RWPE1 (cell line): ENCODE measurements around the gene ZDHHC8.

Experiments
- CTCF ChIA-PET: fragments of 350-600 bp; sonication (Branson Sonifier 250); formaldehyde crosslinking; extraction: SDS; loops from one replicate; lab custom pipeline; 2021; lab: Yijun Ruan, JAX
- POLR2A ChIA-PET: fragments of 400-600 bp; formaldehyde crosslinking; extraction: SDS; loops from one replicate; lab custom pipeline; 2020; ENCODE audit warnings: antibody characterized with exemption; ENCODE audit not compliant: low non-redundant PET; lab: Yijun Ruan, JAX
- DNase-seq: peaks from one replicate; pipeline ENCODE4 v3.0.0; 2012; ENCODE audit warnings: low spot score
- H3K27ac ChIP-seq: fragments of 450-650 bp; 2 replicates; pipeline ENCODE4 v1.5.1; 2017
- TF ChIP-seq, protein P1 (sequence below): fragments of 450-650 bp; conservative IDR thresholded peaks from 2 replicates; pipeline ENCODE4 v1.5.1; 2017; ENCODE audit warnings: low read depth, mild to moderate bottlenecking

The ZDHHC8 gene

DNA sequence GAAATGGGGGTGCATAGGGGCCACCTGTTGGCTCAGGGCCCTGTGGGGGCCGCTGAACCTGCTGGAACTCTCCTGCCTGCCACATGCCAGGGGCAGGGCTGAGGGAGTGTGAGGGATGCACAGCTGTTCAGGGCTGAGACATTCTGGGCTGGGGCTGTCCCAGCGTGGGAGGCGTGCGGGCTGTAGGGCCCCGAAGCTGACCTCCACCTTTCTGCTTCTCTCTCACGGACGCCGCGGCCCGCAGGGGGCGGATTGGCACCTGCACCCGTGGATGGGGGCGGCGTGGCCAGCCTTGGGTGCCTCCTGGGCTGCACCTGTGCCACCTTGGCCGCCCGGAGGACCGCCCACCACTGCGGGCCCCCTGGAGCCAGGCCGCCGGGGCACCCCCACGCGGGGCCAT, 15.2 kb downstream of the ZDHHC8 start:
- no peak overlapping the region for H3K27ac ChIP-seq
- no peak for DNase-seq
- TF ChIP-seq, protein P1, sequence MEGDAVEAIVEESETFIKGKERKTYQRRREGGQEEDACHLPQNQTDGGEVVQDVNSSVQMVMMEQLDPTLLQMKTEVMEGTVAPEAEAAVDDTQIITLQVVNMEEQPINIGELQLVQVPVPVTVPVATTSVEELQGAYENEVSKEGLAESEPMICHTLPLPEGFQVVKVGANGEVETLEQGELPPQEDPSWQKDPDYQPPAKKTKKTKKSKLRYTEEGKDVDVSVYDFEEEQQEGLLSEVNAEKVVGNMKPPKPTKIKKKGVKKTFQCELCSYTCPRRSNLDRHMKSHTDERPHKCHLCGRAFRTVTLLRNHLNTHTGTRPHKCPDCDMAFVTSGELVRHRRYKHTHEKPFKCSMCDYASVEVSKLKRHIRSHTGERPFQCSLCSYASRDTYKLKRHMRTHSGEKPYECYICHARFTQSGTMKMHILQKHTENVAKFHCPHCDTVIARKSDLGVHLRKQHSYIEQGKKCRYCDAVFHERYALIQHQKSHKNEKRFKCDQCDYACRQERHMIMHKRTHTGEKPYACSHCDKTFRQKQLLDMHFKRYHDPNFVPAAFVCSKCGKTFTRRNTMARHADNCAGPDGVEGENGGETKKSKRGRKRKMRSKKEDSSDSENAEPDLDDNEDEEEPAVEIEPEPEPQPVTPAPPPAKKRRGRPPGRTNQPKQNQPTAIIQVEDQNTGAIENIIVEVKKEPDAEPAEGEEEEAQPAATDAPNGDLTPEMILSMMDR: no peak
- CTCF ChIA-PET: no interaction called here
- POLR2A ChIA-PET: no interaction called here

GRCh38 chr22:20147237-20147988, 15.8 kb downstream of the ZDHHC8 start:
- DNase-seq: no peak
- CTCF ChIA-PET: no interaction called here
- POLR2A ChIA-PET: no interaction called here
- TF ChIP-seq, protein P1: no peak
- H3K27ac ChIP-seq: no peak overlapping the region

DNA sequence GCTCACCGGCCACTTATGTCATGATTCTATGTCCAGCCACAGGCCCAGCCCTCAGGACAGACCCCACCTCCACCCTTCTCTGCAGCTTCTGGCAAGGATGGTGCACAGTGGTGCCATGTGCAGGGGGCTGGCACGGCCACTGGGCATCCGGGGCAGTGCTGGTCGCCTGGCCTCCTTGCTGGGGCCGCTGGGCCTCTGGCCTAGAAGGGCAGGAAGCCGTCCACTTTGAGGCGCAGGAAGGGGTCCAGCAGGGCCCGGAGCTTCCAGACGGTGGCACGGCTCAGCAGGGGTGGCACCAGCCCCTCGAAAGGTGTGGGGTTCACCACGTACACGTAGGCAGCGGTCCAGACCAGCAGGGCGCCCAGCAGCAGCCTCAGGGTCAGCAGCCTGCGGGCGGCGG, 16.8 kb downstream of the ZDHHC8 start:
- ChIA-PET POLR2A (no interaction called here), CTCF (no interaction called here)
- DNase-seq: no peak
- H3K27ac ChIP-seq: no peak overlapping the region
- TF ChIP-seq, protein P1: no peak

DNA sequence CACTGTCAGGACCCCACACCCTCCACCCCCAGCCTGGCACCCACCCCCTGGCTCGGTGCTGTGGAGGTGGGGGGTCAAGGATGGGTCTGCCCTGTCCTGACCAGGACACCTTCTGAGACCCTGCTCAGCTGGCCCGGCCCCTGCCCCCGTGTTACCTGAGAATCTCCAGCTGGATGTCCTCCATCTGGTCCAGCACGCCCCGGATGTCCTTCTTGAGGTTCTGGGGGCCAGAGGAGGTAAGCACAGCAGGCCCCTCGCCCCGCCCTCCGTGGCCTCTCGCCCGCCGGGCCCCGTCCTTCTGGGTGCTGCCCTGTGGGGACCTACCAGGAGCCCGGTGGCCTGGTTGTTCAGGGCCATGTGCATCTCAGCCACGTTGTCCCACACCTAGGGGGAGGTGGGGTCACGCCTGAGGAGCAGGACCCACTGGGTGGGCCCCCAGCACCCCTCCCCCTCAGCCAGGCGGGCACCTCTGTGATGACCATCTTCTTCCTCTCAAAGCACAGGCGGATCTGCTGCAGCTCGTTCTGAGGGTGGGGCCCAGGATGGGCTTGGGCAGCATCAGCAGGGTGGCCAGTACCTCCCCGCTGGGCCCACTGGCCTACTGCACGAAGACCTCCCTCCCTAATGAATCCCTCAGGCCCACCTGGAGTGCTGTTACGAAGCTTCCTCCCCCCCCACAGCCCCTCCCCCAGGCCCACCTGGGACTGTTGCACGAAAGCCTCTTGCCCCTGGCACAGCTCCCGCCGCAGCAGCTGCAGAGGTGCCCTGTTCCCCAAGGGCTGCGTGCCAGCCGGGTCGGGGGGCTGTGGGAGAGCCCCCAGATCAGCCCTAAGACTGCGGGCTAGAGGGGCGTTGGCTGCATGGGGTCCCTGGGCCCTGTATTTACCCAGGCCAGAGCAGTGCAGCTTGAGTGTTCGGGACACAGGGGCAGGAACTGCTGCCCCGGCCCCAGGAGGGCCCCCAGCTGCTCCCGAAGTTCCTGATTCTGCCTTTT, 17.9 kb downstream of the ZDHHC8 start:
- CTCF ChIA-PET: no interaction called here
- DNase-seq: no peak
- TF ChIP-seq, protein P1: no peak
- H3K27ac ChIP-seq: no peak overlapping the region
- POLR2A ChIA-PET: no interaction called here

- POLR2A ChIA-PET: no interaction called here
- H3K27ac ChIP-seq: no peak within 1 kb of the TSS
- DNase-seq: no peak
- CTCF ChIA-PET: interaction anchor here (0.6 kb wide), 1 partner anchor 26 kb away, joined by 4 read pairs; no protein-coding TSS in a partner anchor
- TF ChIP-seq, protein P1: no peak
Observed at GRCh38 chr22:20150381-20151275, 19.0 kb downstream of the ZDHHC8 start, which contains the start of gene CCDC188. Gene CCDC188 (minus strand): TSS chr22:20151055. CDS start chr22:20150986, 69 bp downstream.

GRCh38 chr22:20151276-20151588, 19.6 kb downstream of the ZDHHC8 start:
- DNase-seq: no peak

More at GRCh38 chr22:20151276-20151588, 19.6 kb downstream of the ZDHHC8 start:
- CTCF ChIA-PET: interaction anchor here (0.6 kb wide), 1 partner anchor 25 kb away, joined by 4 read pairs; no protein-coding TSS in a partner anchor
- H3K27ac ChIP-seq: no peak overlapping the region
- POLR2A ChIA-PET: no interaction called here
- TF ChIP-seq, protein P1: no peak
